GM19455 (cell line): Measurements from ENCODE around the gene PGS1.
"Not testable (repeated sequence)": the region's sequence is repeated elsewhere in the genome, so short reads cannot be mapped to it uniquely, and the experiment has no call there.

Experiments
- ATAC-seq: cut with Tn5 transposase; IDR thresholded peaks from one replicate; pipeline ENCODE4 v1.9.1; 2021; ENCODE audit not compliant: unreplicated experiment

Gene PGS1

GRCh38 chr17:78378225-78379130, at the start of gene PGS1:
PGS1 (plus strand) TSS chr17:78378649; CDS start chr17:78378666, 17 bp downstream.
- peak; percentile 66 for ATAC-seq

GRCh38 chr17:78329263-78330059, 49.0 kb upstream of the PGS1 start:
- no peak for ATAC-seq

- ATAC-seq: no peak
These were observed 47.8 kb upstream of the PGS1 start for GRCh38 chr17:78330570-78331224.

GRCh38 chr17:78331355-78331754, 47.1 kb upstream of the PGS1 start:
- not testable (repeated sequence) for ATAC-seq

GRCh38 chr17:78332991-78333390, 45.5 kb upstream of the PGS1 start:
- no peak for ATAC-seq

- ATAC-seq: no peak
These were observed 43.2 kb upstream of the PGS1 start for GRCh38 chr17:78335209-78335608.

- ATAC-seq: no peak
These were observed 41.0 kb upstream of the PGS1 start for GRCh38 chr17:78337244-78338109.

- ATAC-seq: no peak
These were observed 39.8 kb upstream of the PGS1 start for GRCh38 chr17:78338486-78339259.

GRCh38 chr17:78340183-78340955, 38.1 kb upstream of the PGS1 start:
- ATAC-seq: no peak

GRCh38 chr17:78341559-78342448, 36.6 kb upstream of the PGS1 start:
- no peak for ATAC-seq

- ATAC-seq: no peak
These were observed 35.8 kb upstream of the PGS1 start for GRCh38 chr17:78342449-78343186.

GRCh38 chr17:78343187-78343542, 35.3 kb upstream of the PGS1 start:
- ATAC-seq: no peak

GRCh38 chr17:78343543-78344201, 34.8 kb upstream of the PGS1 start:
- ATAC-seq: no peak

GRCh38 chr17:78344666-78345065, 33.8 kb upstream of the PGS1 start:
- no peak for ATAC-seq

GRCh38 chr17:78345172-78345571, 33.3 kb upstream of the PGS1 start:
- ATAC-seq: no peak

- ATAC-seq: no peak
These were observed 32.5 kb upstream of the PGS1 start for GRCh38 chr17:78345791-78346494.
